GM12878 (cell line): ENCODE results near the gene A2ML1. TPM values are rescaled to one million over a fixed set of nuclear protein-coding genes. Genes with fewer than 3 reads are reported as not detected.

Experiments used
- ATAC-seq: fragments of 200-7000 bp; cut with Tn5 transposase; 3 replicates; pipeline ENCODE4 v1.9.1; 2020; ENCODE audit warnings: mild to moderate bottlenecking, moderate library complexity
- BruUV-seq: library from RNA; stranded (reverse); fragments of 400-500 nt; replicated peaks from 2 replicates; lab custom pipeline; 2021; lab: Mats Ljungman, UMichigan
- CTCF ChIA-PET: fragments of 300-600 bp; sonication (Branson Sonifier 250); formaldehyde crosslinking; extraction: SDS; loops from one replicate; lab custom pipeline; 2021; ENCODE audit warnings: inconsistent platforms; lab: Yijun Ruan, JAX
- POLR2A ChIA-PET: fragments of 350-600 bp; formaldehyde crosslinking; extraction: SDS; loops from one replicate; lab custom pipeline; 2021; ENCODE audit warnings: inconsistent platforms; lab: Charles Lee
- RAD21 ChIA-PET: fragments of 300-600 bp; sonication (Branson Sonifier 250); formaldehyde crosslinking; loops from one replicate; lab custom pipeline; 2023; ENCODE audit warnings: antibody characterized with exemption; ENCODE audit not compliant: unreplicated experiment; lab: Charles Lee
- SMC1A ChIA-PET: fragments of 300-600 bp; sonication (Branson Sonifier 250); formaldehyde crosslinking; loops from one replicate; lab custom pipeline; 2023; ENCODE audit not compliant: unreplicated experiment, uncharacterized antibody; lab: Charles Lee
- DNase-seq: peaks from one replicate; pipeline ENCODE4 v3.0.0-alpha.2; 2011; ENCODE audit warnings: low read depth, low spot score
- FAIRE-seq: peaks from 3 replicates; lab custom pipeline; 2011; peaks lifted over from hg19 to GRCh38; lab: Jason Lieb, UNC
- H2AFZ ChIP-seq: 2 replicates; pipeline ENCODE4 v1.6.0; 2011; ENCODE audit warnings: low read depth, low read length, control low read depth; ENCODE audit not compliant: control insufficient read depth
- H3K27ac ChIP-seq: 2 replicates; pipeline ENCODE4 v1.5.1; 2011; ENCODE audit warnings: control low read depth; ENCODE audit not compliant: control insufficient read depth, insufficient read depth
- H3K27me3 ChIP-seq, 2 experiments: replicated peaks in 1 of 2; 2 replicates each; pipeline versions ENCODE4 v1.6.0 to v1.6.1; 2011; ENCODE audit warnings: low read length in 1 of 2; ENCODE audit not compliant: control insufficient read depth in 2 of 2, insufficient read depth in 2 of 2
- H3K36me3 ChIP-seq, 2 experiments: 2 replicates each; pipeline ENCODE4 v1.5.1; 2011; ENCODE audit warnings: low read length in 1 of 2; ENCODE audit not compliant: control insufficient read depth in 2 of 2, insufficient read depth in 2 of 2
- H3K4me1 ChIP-seq: 2 replicates; pipeline ENCODE4 v1.6.1; 2011; ENCODE audit warnings: mild to moderate bottlenecking, low read length, moderate library complexity, mixed read lengths; ENCODE audit not compliant: control insufficient read depth, insufficient read depth
- H3K4me2 ChIP-seq: 2 replicates; pipeline ENCODE4 v1.6.0; 2011; ENCODE audit warnings: control low read depth; ENCODE audit not compliant: control insufficient read depth, insufficient read depth
- H3K4me3 ChIP-seq: fragments of 200-600 bp; sonication (generic); 2 replicates; pipeline ENCODE4 v1.5.1; 2016
- H3K79me2 ChIP-seq: 2 replicates; pipeline ENCODE4 v1.6.0; 2011; ENCODE audit warnings: low read length; ENCODE audit not compliant: control insufficient read depth, insufficient read depth
- H3K9ac ChIP-seq: 2 replicates; pipeline ENCODE4 v1.8.0; 2011; ENCODE audit warnings: low read length, control low read depth, mixed read lengths; ENCODE audit not compliant: control insufficient read depth, insufficient read depth
- H3K9me3 ChIP-seq: replicated peaks from 3 replicates; pipeline ENCODE4 v1.5.1; 2011; ENCODE audit warnings: mild to moderate bottlenecking, low read length; ENCODE audit not compliant: control insufficient read depth, insufficient read depth
- H4K20me1 ChIP-seq: 2 replicates; pipeline ENCODE4 v1.6.0; 2011; ENCODE audit not compliant: control insufficient read depth, insufficient read depth
- EGR1 ChIP-seq, 2 experiments: IDR thresholded peaks; 1 replicate in 1 of 2; 2 replicates in 1 of 2; pipeline ENCODE4 v1.6.1; 2011 to 2012; ENCODE audit warnings: low read depth in 2 of 2, low read length in 2 of 2, borderline replicate concordance in 1 of 2, mild to moderate bottlenecking in 1 of 2, moderate library complexity in 1 of 2
- FOS ChIP-seq: IDR thresholded peaks from 3 replicates; pipeline ENCODE4 v1.6.1; 2011; ENCODE audit warnings: borderline replicate concordance; ENCODE audit not compliant: insufficient read length; ENCODE audit errors: extremely low read depth
- KAT2A ChIP-seq: conservative IDR thresholded peaks from 2 replicates; pipeline ENCODE4 v1.6.1; 2011; ENCODE audit warnings: low read depth, low read length; ENCODE audit not compliant: control insufficient read depth
- MYC ChIP-seq: IDR thresholded peaks from 2 replicates; pipeline ENCODE4 v1.6.1; 2011; ENCODE audit warnings: mild to moderate bottlenecking, low read length, moderate library complexity, inconsistent platforms; ENCODE audit not compliant: insufficient read depth, insufficient replicate concordance, insufficient read length, severe bottlenecking
- POLR2AphosphoS5 ChIP-seq: IDR thresholded peaks from 2 replicates; pipeline ENCODE4 v1.6.1; 2011; ENCODE audit warnings: mild to moderate bottlenecking, low read length, inconsistent platforms
- ZBTB33 ChIP-seq: fragments of 450-650 bp; IDR thresholded peaks from 2 replicates; pipeline ENCODE4 v1.6.1; 2017; ENCODE audit warnings: mild to moderate bottlenecking
- WGBS: methylation state at CpG from one replicate; pipeline ENCODE4 v1.1.6; 2016; ENCODE audit warnings: low lambda C conversion rate; ENCODE audit not compliant: insufficient replicate concordance, insufficient coverage; ENCODE audit errors: missing lambda C conversion rate; 5-methylcytosine and 5-hydroxymethylcytosine counted together
- in situ Hi-C: fragments of 300-500 bp; cut with MboI; formaldehyde crosslinking; loops from 9 replicates; pipeline ENCODE4 v1.14.3; 2018; ENCODE audit warnings: mixed read lengths
- intact Hi-C: fragments of 100-400 bp; cut with micrococcal nuclease; formaldehyde crosslinking; loops from one replicate; pipeline ENCODE4 v1.14.2; 2022; ENCODE audit not compliant: unreplicated experiment
- polyA plus RNA-seq, 11 experiments: library from polyadenylated mRNA; depleted of rRNA in 4 of 11; unstranded in 6 of 11; stranded (reverse) in 5 of 11; fragments of >200 nt; fragmentation: Nextera tagmentation in 4 of 11; fragmentation: Illumina TruSeq in 1 of 11; extraction: Ambion mirVana in 4 of 11; extraction: Trizol in 1 of 11; gene quantifications; 1 replicate in 1 of 11; 2 replicates in 10 of 11; pipeline versions ENCODE4 v1.2.1 to v1.2.3, GENCODE V29; 2011 to 2016; ENCODE audit warnings: inconsistent platforms in 2 of 11, missing spikeins in 2 of 11, low read depth in 1 of 11
- total RNA-seq, 4 experiments: library from RNA; depleted of rRNA in 3 of 4; stranded (reverse); fragments of >200 nt in 3 of 4; fragmentation: Illumina TruSeq in 1 of 4; extraction: Trizol in 1 of 4; gene quantifications; 2 replicates each; pipeline versions ENCODE4 v1.2.1 to v1.2.3, GENCODE V29; 2013 to 2021
- TF ChIP-seq, protein P1 (sequence below): IDR thresholded peaks from 2 replicates; pipeline ENCODE4 v1.6.1; 2012; ENCODE audit warnings: low read depth, low read length, improper control_type of control experiment
- TF ChIP-seq, protein P2 (sequence below): fragments of 450-650 bp; IDR thresholded peaks from 2 replicates; pipeline ENCODE4 v1.6.1; 2016; ENCODE audit warnings: mild to moderate bottlenecking, moderate library complexity, borderline replicate concordance
- TF ChIP-seq, protein P3 (sequence below), 3 experiments: IDR thresholded peaks in 2 of 3; conservative IDR thresholded peaks in 1 of 3; 2 replicates each; pipeline ENCODE4 v1.5.1; 2011; ENCODE audit warnings: low read depth in 3 of 3, low read length in 3 of 3, mild to moderate bottlenecking in 3 of 3, control low read depth in 2 of 3, moderate library complexity in 2 of 3, inconsistent platforms in 1 of 3, mixed read lengths in 1 of 3; ENCODE audit not compliant: control insufficient read depth in 2 of 3, insufficient read depth in 1 of 3; ENCODE audit errors: extremely low read depth in 1 of 3

The A2ML1 gene
- total and polyA plus RNA-seq, 10 of the 15 experiments (the other 5 are each of a cell fraction or from before 2014, with no cell fraction given), result not detected

GRCh38 chr12:8852119-8852518 lies 29.7 kb downstream of the A2ML1 start (continued):
- TF ChIP-seq FOS (no peak), KAT2A (no peak)

DNA sequence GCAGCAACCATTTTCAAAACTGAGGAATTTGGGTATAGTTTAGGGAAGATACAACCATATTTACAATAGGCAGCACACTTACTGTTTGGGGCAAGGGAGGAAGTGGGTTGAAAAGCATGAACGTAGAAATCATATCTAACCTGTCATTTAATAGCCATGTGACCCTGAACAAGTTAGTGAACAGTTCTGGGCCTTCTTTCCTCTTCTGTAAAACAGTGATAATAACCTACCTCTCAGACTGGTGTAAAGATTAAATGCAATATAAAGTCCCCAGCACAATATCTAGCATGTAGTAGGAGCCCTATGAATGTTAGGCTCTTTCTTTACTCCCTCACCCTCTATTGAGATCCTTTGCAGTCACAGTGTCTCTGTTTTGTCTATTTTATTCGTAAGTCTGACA lies 33.5 kb downstream of the A2ML1 start:
- Histone ChIP-seq H3K36me3 (no peaks in the 10 kb centered on the region), H3K79me2 (no peaks in the 10 kb centered on the region), H3K4me2 (no peak overlapping the region), H3K27ac (no peak overlapping the region), H3K9me3 (no peaks in the 10 kb centered on the region), H4K20me1 (no peaks in the 10 kb centered on the region), H3K27me3 (peaks cover 0 to 4% of the 10 kb centered on the region in 2 experiments; a peak in 2 of 4 replicates), H3K4me3 (no peak overlapping the region), H3K4me1 (no peaks in the 10 kb centered on the region), H3K9ac (no peak overlapping the region), H2AFZ (no peak overlapping the region)
- 14% methylated on average over 2 of the region's 2 CpGs for WGBS
- in situ Hi-C loops, result no loop called here
- CTCF ChIA-PET, result no interaction called here
- no peak for DNase-seq
- BruUV-seq, result no TSS peak
- POLR2A ChIA-PET, result no interaction called here
- SMC1A ChIA-PET, result no interaction called here
- intact Hi-C loops, result no loop called here
- FAIRE-seq, result no peak
- TF ChIP-seq, protein P1, sequence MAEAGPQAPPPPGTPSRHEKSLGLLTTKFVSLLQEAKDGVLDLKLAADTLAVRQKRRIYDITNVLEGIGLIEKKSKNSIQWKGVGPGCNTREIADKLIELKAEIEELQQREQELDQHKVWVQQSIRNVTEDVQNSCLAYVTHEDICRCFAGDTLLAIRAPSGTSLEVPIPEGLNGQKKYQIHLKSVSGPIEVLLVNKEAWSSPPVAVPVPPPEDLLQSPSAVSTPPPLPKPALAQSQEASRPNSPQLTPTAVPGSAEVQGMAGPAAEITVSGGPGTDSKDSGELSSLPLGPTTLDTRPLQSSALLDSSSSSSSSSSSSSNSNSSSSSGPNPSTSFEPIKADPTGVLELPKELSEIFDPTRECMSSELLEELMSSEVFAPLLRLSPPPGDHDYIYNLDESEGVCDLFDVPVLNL, result no peak
- TF ChIP-seq ZBTB33, result no peak
- TF ChIP-seq EGR1 (IDR thresholded peaks at IDR 0.05; ENCODE audit: borderline replicate concordance in 1 of 2, low read depth in 2 of 2, low read length in 2 of 2), result no peak
- no peak for TF ChIP-seq MYC
- TF ChIP-seq, protein P2, sequence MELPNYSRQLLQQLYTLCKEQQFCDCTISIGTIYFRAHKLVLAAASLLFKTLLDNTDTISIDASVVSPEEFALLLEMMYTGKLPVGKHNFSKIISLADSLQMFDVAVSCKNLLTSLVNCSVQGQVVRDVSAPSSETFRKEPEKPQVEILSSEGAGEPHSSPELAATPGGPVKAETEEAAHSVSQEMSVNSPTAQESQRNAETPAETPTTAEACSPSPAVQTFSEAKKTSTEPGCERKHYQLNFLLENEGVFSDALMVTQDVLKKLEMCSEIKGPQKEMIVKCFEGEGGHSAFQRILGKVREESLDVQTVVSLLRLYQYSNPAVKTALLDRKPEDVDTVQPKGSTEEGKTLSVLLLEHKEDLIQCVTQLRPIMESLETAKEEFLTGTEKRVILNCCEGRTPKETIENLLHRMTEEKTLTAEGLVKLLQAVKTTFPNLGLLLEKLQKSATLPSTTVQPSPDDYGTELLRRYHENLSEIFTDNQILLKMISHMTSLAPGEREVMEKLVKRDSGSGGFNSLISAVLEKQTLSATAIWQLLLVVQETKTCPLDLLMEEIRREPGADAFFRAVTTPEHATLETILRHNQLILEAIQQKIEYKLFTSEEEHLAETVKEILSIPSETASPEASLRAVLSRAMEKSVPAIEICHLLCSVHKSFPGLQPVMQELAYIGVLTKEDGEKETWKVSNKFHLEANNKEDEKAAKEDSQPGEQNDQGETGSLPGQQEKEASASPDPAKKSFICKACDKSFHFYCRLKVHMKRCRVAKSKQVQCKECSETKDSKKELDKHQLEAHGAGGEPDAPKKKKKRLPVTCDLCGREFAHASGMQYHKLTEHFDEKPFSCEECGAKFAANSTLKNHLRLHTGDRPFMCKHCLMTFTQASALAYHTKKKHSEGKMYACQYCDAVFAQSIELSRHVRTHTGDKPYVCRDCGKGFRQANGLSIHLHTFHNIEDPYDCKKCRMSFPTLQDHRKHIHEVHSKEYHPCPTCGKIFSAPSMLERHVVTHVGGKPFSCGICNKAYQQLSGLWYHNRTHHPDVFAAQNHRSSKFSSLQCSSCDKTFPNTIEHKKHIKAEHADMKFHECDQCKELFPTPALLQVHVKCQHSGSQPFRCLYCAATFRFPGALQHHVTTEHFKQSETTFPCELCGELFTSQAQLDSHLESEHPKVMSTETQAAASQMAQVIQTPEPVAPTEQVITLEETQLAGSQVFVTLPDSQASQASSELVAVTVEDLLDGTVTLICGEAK, result no peak
- TF ChIP-seq, protein P3, sequence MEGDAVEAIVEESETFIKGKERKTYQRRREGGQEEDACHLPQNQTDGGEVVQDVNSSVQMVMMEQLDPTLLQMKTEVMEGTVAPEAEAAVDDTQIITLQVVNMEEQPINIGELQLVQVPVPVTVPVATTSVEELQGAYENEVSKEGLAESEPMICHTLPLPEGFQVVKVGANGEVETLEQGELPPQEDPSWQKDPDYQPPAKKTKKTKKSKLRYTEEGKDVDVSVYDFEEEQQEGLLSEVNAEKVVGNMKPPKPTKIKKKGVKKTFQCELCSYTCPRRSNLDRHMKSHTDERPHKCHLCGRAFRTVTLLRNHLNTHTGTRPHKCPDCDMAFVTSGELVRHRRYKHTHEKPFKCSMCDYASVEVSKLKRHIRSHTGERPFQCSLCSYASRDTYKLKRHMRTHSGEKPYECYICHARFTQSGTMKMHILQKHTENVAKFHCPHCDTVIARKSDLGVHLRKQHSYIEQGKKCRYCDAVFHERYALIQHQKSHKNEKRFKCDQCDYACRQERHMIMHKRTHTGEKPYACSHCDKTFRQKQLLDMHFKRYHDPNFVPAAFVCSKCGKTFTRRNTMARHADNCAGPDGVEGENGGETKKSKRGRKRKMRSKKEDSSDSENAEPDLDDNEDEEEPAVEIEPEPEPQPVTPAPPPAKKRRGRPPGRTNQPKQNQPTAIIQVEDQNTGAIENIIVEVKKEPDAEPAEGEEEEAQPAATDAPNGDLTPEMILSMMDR (IDR thresholded peaks at IDR 0.05 in 2 of 3, conservative IDR thresholded peaks at IDR 0.05 in 1 of 3; ENCODE audit: control insufficient read depth in 2 of 3, extremely low read depth in 1 of 3, insufficient read depth in 1 of 3, low read depth in 3 of 3, low read length in 3 of 3), result no peak
- TF ChIP-seq POLR2AphosphoS5, result no peak
- RAD21 ChIA-PET, result no interaction called here
- no peak for ATAC-seq
